ENCODE measurements around the gene S100A5.

Gene S100A5

GRCh38 chr1:153539395-153540093 lies 1.2 kb downstream of the S100A5 start:
- H4K8ac ChIP-seq (ENCODE audit: low read depth, low read length), result no peak overlapping the region
- H2BK5ac ChIP-seq (ENCODE audit: low read length), result no peak overlapping the region
- no peaks in the 10 kb centered on the region for H3K79me1 ChIP-seq (ENCODE audit: low read length)
- H3K56ac ChIP-seq (ENCODE audit: low read length), result no peak overlapping the region
- H3K27me3 ChIP-seq (ENCODE audit: insufficient read depth, low read length, poor library complexity), result no peaks in the 10 kb centered on the region
- no CpG with 5 or more reads among the region's 4 CpGs for WGBS (ENCODE audit: extremely low coverage, insufficient coverage, low lambda C conversion rate)
- H4K5ac ChIP-seq (ENCODE audit: low read length), result no peak overlapping the region
- no peak overlapping the region for H3K4ac ChIP-seq (ENCODE audit: low read depth, low read length)
- H3K18ac ChIP-seq (ENCODE audit: low read length), result no peak overlapping the region
- H2BK15ac ChIP-seq (replicated peaks; ENCODE audit: low read depth), result no peak overlapping the region
- H3K27ac ChIP-seq (ENCODE audit: low read depth, low read length), result no peak overlapping the region
- H3K4me2 ChIP-seq (ENCODE audit: low read length), result no peak overlapping the region
- no peak overlapping the region for H2BK120ac ChIP-seq (ENCODE audit: low read depth, low read length)
- H3K4me3 ChIP-seq (ENCODE audit: low read length), result no peak overlapping the region
- DNase-seq, result no peak
- H3K4me1 ChIP-seq (ENCODE audit: control insufficient read depth, low read depth, low read length), result peaks cover 3% of the 10 kb centered on the region
- H2AK5ac ChIP-seq (ENCODE audit: low read length), result no peak overlapping the region
- H3K79me2 ChIP-seq (ENCODE audit: control insufficient read depth, insufficient read depth, low read length), result no peaks in the 10 kb centered on the region
- H3K9ac ChIP-seq (ENCODE audit: low read length), result no peak overlapping the region
- no peaks in the 10 kb centered on the region for H3K36me3 ChIP-seq (ENCODE audit: control insufficient read depth, insufficient read depth, low read length)
- no peak overlapping the region for H3K23ac ChIP-seq (ENCODE audit: low read length)

- Histone ChIP-seq H2AK5ac (ENCODE audit: low read length) (no peak overlapping the region), H3K79me1 (ENCODE audit: low read length) (no peaks in the 10 kb centered on the region), H3K27ac (ENCODE audit: low read depth, low read length) (no peak overlapping the region), H3K4me3 (ENCODE audit: low read length) (no peak overlapping the region), H3K56ac (ENCODE audit: low read length) (peak overlapping the region; percentile 81), H3K4ac (ENCODE audit: low read depth, low read length) (no peak overlapping the region), H4K8ac (ENCODE audit: low read depth, low read length) (no peak overlapping the region), H4K5ac (ENCODE audit: low read length) (no peak overlapping the region), H2BK15ac (replicated peaks; ENCODE audit: low read depth) (no peak overlapping the region), H3K27me3 (ENCODE audit: insufficient read depth, low read length, poor library complexity) (no peaks in the 10 kb centered on the region), H2BK5ac (ENCODE audit: low read length) (peak overlapping the region; percentile 65), H3K4me1 (ENCODE audit: control insufficient read depth, low read depth, low read length) (peaks cover 2% of the 10 kb centered on the region), H3K9ac (ENCODE audit: low read length) (peak overlapping the region; percentile 44), H3K79me2 (ENCODE audit: control insufficient read depth, insufficient read depth, low read length) (no peaks in the 10 kb centered on the region), H3K23ac (ENCODE audit: low read length) (no peak overlapping the region), H2BK120ac (ENCODE audit: low read depth, low read length) (no peak overlapping the region), H3K18ac (ENCODE audit: low read length) (no peak overlapping the region), H3K4me2 (ENCODE audit: low read length) (no peak overlapping the region), H3K36me3 (ENCODE audit: control insufficient read depth, insufficient read depth, low read length) (no peaks in the 10 kb centered on the region)
- peak; percentile 89 for DNase-seq
- WGBS (ENCODE audit: extremely low coverage, insufficient coverage, low lambda C conversion rate), result no CpG with 5 or more reads among the region's 6 CpGs
These were observed 2.4 kb downstream of the S100A5 start for GRCh38 chr1:153538315-153538821.

- H3K79me1 ChIP-seq (ENCODE audit: low read length), result no peaks in the 10 kb centered on the region
- no peak overlapping the region for H4K8ac ChIP-seq (ENCODE audit: low read depth, low read length)
- no peaks in the 10 kb centered on the region for H3K27me3 ChIP-seq (ENCODE audit: insufficient read depth, low read length, poor library complexity)
- WGBS (ENCODE audit: extremely low coverage, insufficient coverage, low lambda C conversion rate), result no CpG with 5 or more reads among the region's 6 CpGs
- no peak overlapping the region for H2BK120ac ChIP-seq (ENCODE audit: low read depth, low read length)
- H3K4me1 ChIP-seq (ENCODE audit: control insufficient read depth, low read depth, low read length), result peaks cover 2% of the 10 kb centered on the region
- H3K18ac ChIP-seq (ENCODE audit: low read length), result no peak overlapping the region
- H2BK15ac ChIP-seq (replicated peaks; ENCODE audit: low read depth), result no peak overlapping the region
- no peak overlapping the region for H3K27ac ChIP-seq (ENCODE audit: low read depth, low read length)
- H4K5ac ChIP-seq (ENCODE audit: low read length), result no peak overlapping the region
- no peak for DNase-seq
- H3K36me3 ChIP-seq (ENCODE audit: control insufficient read depth, insufficient read depth, low read length), result no peaks in the 10 kb centered on the region
- H3K4me2 ChIP-seq (ENCODE audit: low read length), result no peak overlapping the region
- H2AK5ac ChIP-seq (ENCODE audit: low read length), result no peak overlapping the region
- H3K4ac ChIP-seq (ENCODE audit: low read depth, low read length), result no peak overlapping the region
- no peak overlapping the region for H3K56ac ChIP-seq (ENCODE audit: low read length)
- H3K4me3 ChIP-seq (ENCODE audit: low read length), result no peak overlapping the region
- H3K9ac ChIP-seq (ENCODE audit: low read length), result no peak overlapping the region
- H3K23ac ChIP-seq (ENCODE audit: low read length), result no peak overlapping the region
- H2BK5ac ChIP-seq (ENCODE audit: low read length), result no peak overlapping the region
- H3K79me2 ChIP-seq (ENCODE audit: control insufficient read depth, insufficient read depth, low read length), result no peaks in the 10 kb centered on the region
These were observed 3.4 kb downstream of the S100A5 start for GRCh38 chr1:153537376-153537730.

- no peak overlapping the region for H4K8ac ChIP-seq (ENCODE audit: low read depth, low read length)
- peak overlapping the region; percentile 21 for H4K5ac ChIP-seq (ENCODE audit: low read length)
- H3K23ac ChIP-seq (ENCODE audit: low read length), result no peak overlapping the region
- H3K4me1 ChIP-seq (ENCODE audit: control insufficient read depth, low read depth, low read length), result peaks cover 2% of the 10 kb centered on the region
- H2BK5ac ChIP-seq (ENCODE audit: low read length), result no peak overlapping the region
- H2BK120ac ChIP-seq (ENCODE audit: low read depth, low read length), result no peak overlapping the region
- H2AK5ac ChIP-seq (ENCODE audit: low read length), result no peak overlapping the region
- H3K56ac ChIP-seq (ENCODE audit: low read length), result peak overlapping the region; percentile 85
- H3K27ac ChIP-seq (ENCODE audit: low read depth, low read length), result no peak overlapping the region
- H3K4me3 ChIP-seq (ENCODE audit: low read length), result no peak overlapping the region
- no peaks in the 10 kb centered on the region for H3K79me1 ChIP-seq (ENCODE audit: low read length)
- H2BK15ac ChIP-seq (replicated peaks; ENCODE audit: low read depth), result no peak overlapping the region
- H3K4me2 ChIP-seq (ENCODE audit: low read length), result no peak overlapping the region
- no peak overlapping the region for H3K18ac ChIP-seq (ENCODE audit: low read length)
- no peak overlapping the region for H3K9ac ChIP-seq (ENCODE audit: low read length)
- H3K4ac ChIP-seq (ENCODE audit: low read depth, low read length), result no peak overlapping the region
- WGBS (ENCODE audit: extremely low coverage, insufficient coverage, low lambda C conversion rate), result no CpG with 5 or more reads among the region's 9 CpGs
- no peaks in the 10 kb centered on the region for H3K79me2 ChIP-seq (ENCODE audit: control insufficient read depth, insufficient read depth, low read length)
- no peaks in the 10 kb centered on the region for H3K36me3 ChIP-seq (ENCODE audit: control insufficient read depth, insufficient read depth, low read length)
- no peak for DNase-seq
- no peaks in the 10 kb centered on the region for H3K27me3 ChIP-seq (ENCODE audit: insufficient read depth, low read length, poor library complexity)
These were observed 3.9 kb downstream of the S100A5 start for GRCh38 chr1:153536671-153537375.

- no peak overlapping the region for H2BK15ac ChIP-seq (replicated peaks; ENCODE audit: low read depth)
- H3K79me2 ChIP-seq (ENCODE audit: control insufficient read depth, insufficient read depth, low read length), result no peaks in the 10 kb centered on the region
- peak overlapping the region; percentile 90 for H3K23ac ChIP-seq (ENCODE audit: low read length)
- H3K36me3 ChIP-seq (ENCODE audit: control insufficient read depth, insufficient read depth, low read length), result no peaks in the 10 kb centered on the region
- H3K56ac ChIP-seq (ENCODE audit: low read length), result peak overlapping the region; percentile 85
- H3K79me1 ChIP-seq (ENCODE audit: low read length), result no peaks in the 10 kb centered on the region
- H2AK5ac ChIP-seq (ENCODE audit: low read length), result no peak overlapping the region
- H3K18ac ChIP-seq (ENCODE audit: low read length), result no peak overlapping the region
- H2BK5ac ChIP-seq (ENCODE audit: low read length), result no peak overlapping the region
- no peak overlapping the region for H3K4ac ChIP-seq (ENCODE audit: low read depth, low read length)
- no CpG with 5 or more reads among the region's 38 CpGs for WGBS (ENCODE audit: extremely low coverage, insufficient coverage, low lambda C conversion rate)
- peak overlapping the region; percentile 14 for H3K4me2 ChIP-seq (ENCODE audit: low read length)
- H2BK120ac ChIP-seq (ENCODE audit: low read depth, low read length), result no peak overlapping the region
- no peak overlapping the region for H4K8ac ChIP-seq (ENCODE audit: low read depth, low read length)
- H3K9ac ChIP-seq (ENCODE audit: low read length), result peak overlapping the region; percentile 52
- H3K27ac ChIP-seq (ENCODE audit: low read depth, low read length), result no peak overlapping the region
- no peak for DNase-seq
- H3K4me1 ChIP-seq (ENCODE audit: control insufficient read depth, low read depth, low read length), result peaks cover 2% of the 10 kb centered on the region
- H3K27me3 ChIP-seq (ENCODE audit: insufficient read depth, low read length, poor library complexity), result no peaks in the 10 kb centered on the region
- H4K5ac ChIP-seq (ENCODE audit: low read length), result no peak overlapping the region
- H3K4me3 ChIP-seq (ENCODE audit: low read length), result no peak overlapping the region
These were observed 4.6 kb downstream of the S100A5 start for GRCh38 chr1:153536012-153536670.
